ENCODE data around the gene FBXO7. TPM values are rescaled to one million over a fixed set of nuclear protein-coding genes. Genes with fewer than 3 reads are reported as not detected.
A peak's percentile ranks its signal among the peaks of the same experiment; 100 is the strongest.

The FBXO7 gene
- total RNA-seq, 3 donors from 2014 or later (not counting 1 experiment from before 2014, with no cell fraction given) = 173 to 208 (median 198) TPM

DNA sequence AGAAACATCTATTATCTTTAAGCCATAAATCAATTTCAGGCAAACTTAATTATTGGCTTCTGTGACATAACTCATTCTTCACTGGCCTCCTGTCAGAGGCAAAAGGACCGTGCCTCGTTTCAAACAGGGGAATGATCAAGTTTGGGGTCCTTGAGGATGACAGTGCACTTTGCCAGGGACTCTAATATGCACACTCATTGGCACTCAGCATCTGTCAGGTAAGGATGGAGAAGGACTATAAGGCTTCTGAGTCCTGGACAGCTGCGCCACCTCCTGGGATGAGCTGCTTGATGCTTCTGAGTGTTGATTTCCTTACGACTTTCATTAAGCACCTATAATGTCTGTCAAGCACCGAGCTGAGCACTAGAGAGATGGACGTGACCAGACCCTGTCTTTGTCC is 30.5 kb upstream of the FBXO7 start:
- no peak overlapping the region for H3K27ac Mint-ChIP-seq
- H3K36me3 ChIP-seq (ENCODE audit: control insufficient read depth, insufficient read depth, low read length) = no peaks in the 10 kb centered on the region
- H3K4me1 Mint-ChIP-seq = no peaks in the 10 kb centered on the region
- TF ChIP-seq, protein P1, sequence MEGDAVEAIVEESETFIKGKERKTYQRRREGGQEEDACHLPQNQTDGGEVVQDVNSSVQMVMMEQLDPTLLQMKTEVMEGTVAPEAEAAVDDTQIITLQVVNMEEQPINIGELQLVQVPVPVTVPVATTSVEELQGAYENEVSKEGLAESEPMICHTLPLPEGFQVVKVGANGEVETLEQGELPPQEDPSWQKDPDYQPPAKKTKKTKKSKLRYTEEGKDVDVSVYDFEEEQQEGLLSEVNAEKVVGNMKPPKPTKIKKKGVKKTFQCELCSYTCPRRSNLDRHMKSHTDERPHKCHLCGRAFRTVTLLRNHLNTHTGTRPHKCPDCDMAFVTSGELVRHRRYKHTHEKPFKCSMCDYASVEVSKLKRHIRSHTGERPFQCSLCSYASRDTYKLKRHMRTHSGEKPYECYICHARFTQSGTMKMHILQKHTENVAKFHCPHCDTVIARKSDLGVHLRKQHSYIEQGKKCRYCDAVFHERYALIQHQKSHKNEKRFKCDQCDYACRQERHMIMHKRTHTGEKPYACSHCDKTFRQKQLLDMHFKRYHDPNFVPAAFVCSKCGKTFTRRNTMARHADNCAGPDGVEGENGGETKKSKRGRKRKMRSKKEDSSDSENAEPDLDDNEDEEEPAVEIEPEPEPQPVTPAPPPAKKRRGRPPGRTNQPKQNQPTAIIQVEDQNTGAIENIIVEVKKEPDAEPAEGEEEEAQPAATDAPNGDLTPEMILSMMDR (IDR thresholded peaks at IDR 0.05) = no peak
- no peaks in the 10 kb centered on the region for H3K4me1 ChIP-seq (ENCODE audit: control insufficient read depth, insufficient read depth, low read length)
- WGBS (ENCODE audit: insufficient coverage) = 50% methylated on average over 6 of the region's 6 CpGs
- peaks cover 3 to 21% of the 10 kb centered on the region in 2 donors for H3K27me3 Mint-ChIP-seq (ENCODE audit: low read depth in 2 of 2)
- intact Hi-C loops (cut with micrococcal nuclease) = no loop called here
- H3K36me3 Mint-ChIP-seq = no peaks in the 10 kb centered on the region
- no peaks in the 10 kb centered on the region for H3K9me3 ChIP-seq (ENCODE audit: control insufficient read depth, insufficient read depth, low read length)
- no peaks in the 10 kb centered on the region for H3K9me3 Mint-ChIP-seq
- no peak overlapping the region for H3K27ac ChIP-seq (ENCODE audit: low read length)
- no peaks in the 10 kb centered on the region for H3K27me3 ChIP-seq (ENCODE audit: control insufficient read depth, insufficient read depth, low read length)
- no peak overlapping the region for H3K4me3 Mint-ChIP-seq
- H3K4me3 ChIP-seq (ENCODE audit: low read length) = no peak overlapping the region
- no peak for ATAC-seq
- peak in 1 of 2 donors; percentile 22 for DNase-seq

DNA sequence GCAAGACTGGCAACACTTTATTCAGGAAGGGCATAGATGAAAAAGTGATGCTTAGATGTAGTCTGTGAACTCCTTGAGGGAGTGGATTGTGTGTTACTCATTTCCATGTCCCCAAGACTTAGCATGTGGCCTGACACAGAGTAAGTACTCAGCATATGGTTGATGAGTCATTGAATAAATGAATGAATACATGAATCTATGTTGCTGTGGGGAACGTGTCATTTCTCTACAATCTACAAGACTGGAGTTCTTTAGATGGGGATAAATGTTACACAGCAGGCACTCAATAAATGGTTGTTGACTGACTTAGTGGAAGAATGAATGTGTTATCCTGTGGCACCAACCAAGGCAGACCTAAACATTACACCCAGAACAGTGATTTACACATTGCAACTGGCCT is 28.3 kb upstream of the FBXO7 start:
- peak in 1 of 3 donors; percentile 42 for ATAC-seq
- WGBS (ENCODE audit: insufficient coverage) = 75% methylated on average over 1 of the region's 1 CpG
- H3K4me3 ChIP-seq (ENCODE audit: low read length) = no peak overlapping the region

DNA sequence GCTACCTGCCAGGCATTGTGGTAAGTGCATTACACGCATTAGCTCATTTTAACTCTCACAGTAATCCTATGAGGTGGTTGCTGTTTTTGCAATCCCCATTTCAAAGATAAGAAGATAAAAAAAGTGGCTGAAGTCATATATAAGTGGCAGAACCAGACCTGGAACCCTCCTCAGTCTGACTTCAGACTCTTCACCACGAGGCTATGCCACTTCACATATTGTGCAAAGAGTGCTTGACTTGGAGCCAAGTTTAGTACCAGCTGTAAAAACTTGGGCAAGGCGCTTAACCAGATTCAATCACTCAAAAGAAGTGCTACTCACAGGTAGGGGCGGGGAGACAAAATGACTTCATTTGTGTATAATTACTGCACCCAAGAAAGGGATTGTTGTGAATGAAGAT is 25.6 kb upstream of the FBXO7 start:
- Histone ChIP-seq H3K4me1 (ENCODE audit: control insufficient read depth, insufficient read depth, low read length) (no peaks in the 10 kb centered on the region), H3K9me3 (ENCODE audit: control insufficient read depth, insufficient read depth, low read length) (no peaks in the 10 kb centered on the region), H3K36me3 (ENCODE audit: control insufficient read depth, insufficient read depth, low read length) (no peaks in the 10 kb centered on the region), H3K27me3 (ENCODE audit: control insufficient read depth, insufficient read depth, low read length) (no peaks in the 10 kb centered on the region), H3K4me3 (ENCODE audit: low read length) (no peak overlapping the region), H3K27ac (ENCODE audit: low read length) (no peak overlapping the region)
- Mint-ChIP-seq H3K9me3 (no peaks in the 10 kb centered on the region), H3K27ac (no peak overlapping the region), H3K4me3 (no peak overlapping the region), H3K27me3 (ENCODE audit: low read depth in 2 of 2) (peaks cover 3 to 30% of the 10 kb centered on the region in 2 donors), H3K36me3 (no peaks in the 10 kb centered on the region), H3K4me1 (no peaks in the 10 kb centered on the region)
- DNase-seq (no peak), ATAC-seq (no peak)
- 79% methylated on average over 3 of the region's 4 CpGs for WGBS (ENCODE audit: insufficient coverage)
- intact Hi-C loops (cut with micrococcal nuclease) = no loop called here
- TF ChIP-seq, protein P1 (IDR thresholded peaks at IDR 0.05) = no peak

More for the DNA sequence above, 28.3 kb upstream of the FBXO7 start:
- Mint-ChIP-seq H3K4me1 (no peaks in the 10 kb centered on the region), H3K36me3 (no peaks in the 10 kb centered on the region), H3K27me3 (ENCODE audit: low read depth in 2 of 2) (peaks cover 3 to 21% of the 10 kb centered on the region in 2 donors), H3K27ac (no peak overlapping the region), H3K9me3 (no peaks in the 10 kb centered on the region), H3K4me3 (no peak overlapping the region)
- no peaks in the 10 kb centered on the region for H3K27me3 ChIP-seq (ENCODE audit: control insufficient read depth, insufficient read depth, low read length)
- intact Hi-C loops (cut with micrococcal nuclease) = no loop called here
- no peak overlapping the region for H3K27ac ChIP-seq (ENCODE audit: low read length)
- no peak for DNase-seq
- H3K9me3 ChIP-seq (ENCODE audit: control insufficient read depth, insufficient read depth, low read length) = no peaks in the 10 kb centered on the region
- H3K4me1 ChIP-seq (ENCODE audit: control insufficient read depth, insufficient read depth, low read length) = no peaks in the 10 kb centered on the region
- H3K36me3 ChIP-seq (ENCODE audit: control insufficient read depth, insufficient read depth, low read length) = no peaks in the 10 kb centered on the region
- TF ChIP-seq, protein P1 (IDR thresholded peaks at IDR 0.05) = no peak

DNA sequence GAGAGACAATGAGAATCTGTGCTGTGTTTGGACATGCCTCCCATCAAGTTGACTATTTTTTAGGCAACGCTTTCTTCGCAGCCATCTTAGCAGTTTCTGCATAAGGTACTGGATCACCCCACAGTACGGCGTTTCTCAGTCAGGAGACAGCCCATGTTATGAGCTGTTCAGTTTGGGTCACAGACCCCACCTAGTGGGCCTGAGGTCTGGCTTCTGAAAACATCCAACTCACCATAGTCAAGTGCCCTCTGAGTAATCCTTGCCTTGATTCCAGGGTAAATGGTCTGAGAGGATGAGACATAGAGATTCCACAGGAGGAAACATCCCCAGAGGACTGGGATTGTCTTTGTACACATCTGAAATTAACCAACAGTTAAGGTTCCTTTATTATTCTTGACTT is 17.6 kb upstream of the FBXO7 start:
- Histone ChIP-seq H3K4me1 (ENCODE audit: control insufficient read depth, insufficient read depth, low read length) (no peaks in the 10 kb centered on the region), H3K27ac (ENCODE audit: low read length) (no peak overlapping the region), H3K27me3 (ENCODE audit: control insufficient read depth, insufficient read depth, low read length) (no peaks in the 10 kb centered on the region), H3K9me3 (ENCODE audit: control insufficient read depth, insufficient read depth, low read length) (no peaks in the 10 kb centered on the region), H3K36me3 (ENCODE audit: control insufficient read depth, insufficient read depth, low read length) (no peaks in the 10 kb centered on the region), H3K4me3 (ENCODE audit: low read length) (no peak overlapping the region)
- TF ChIP-seq, protein P1 (IDR thresholded peaks at IDR 0.05) = no peak
- ATAC-seq = no peak
- Mint-ChIP-seq H3K27me3 (ENCODE audit: low read depth in 2 of 2) (peaks cover 23 to 52% of the 10 kb centered on the region in 2 donors), H3K9me3 (no peaks in the 10 kb centered on the region), H3K36me3 (no peaks in the 10 kb centered on the region), H3K4me3 (no peak overlapping the region), H3K27ac (no peak overlapping the region), H3K4me1 (no peaks in the 10 kb centered on the region)
- intact Hi-C loops (cut with micrococcal nuclease) = no loop called here
- 88% methylated on average over 4 of the region's 4 CpGs for WGBS (ENCODE audit: insufficient coverage)
- DNase-seq = no peak

Data from natural killer cell (primary cell).